HepG2 (cell line): ENCODE measurements around the gene MFRP. TPM values are rescaled to one million over a fixed set of nuclear protein-coding genes. Genes with fewer than 3 reads are reported as not detected.

Source experiments
- BRCA1 ChIP-seq: sonication (generic); formaldehyde crosslinking; IDR thresholded peaks from 2 replicates; pipeline ENCODE4 v1.4.0; 2020; ENCODE audit warnings: missing genetic modification reagents
- E2F5 ChIP-seq: sonication (generic); formaldehyde crosslinking; conservative IDR thresholded peaks from 2 replicates; pipeline ENCODE4 v1.4.0; 2020; ENCODE audit warnings: missing genetic modification reagents
- FOXA3 ChIP-seq: IDR thresholded peaks from 2 replicates; pipeline ENCODE4 v1.6.1; 2016; ENCODE audit warnings: missing genetic modification reagents, missing compliant biosample characterization
- ISL2 ChIP-seq: sonication (generic); formaldehyde crosslinking; IDR thresholded peaks from 2 replicates; pipeline ENCODE4 v1.5.0; 2020; ENCODE audit warnings: missing genetic modification reagents
- MAFK ChIP-seq, 2 experiments: IDR thresholded peaks in 1 of 2; conservative IDR thresholded peaks in 1 of 2; 2 replicates each; pipeline ENCODE4 v1.6.1; 2011; ENCODE audit warnings: improper control_type of control experiment in 2 of 2, low read length in 2 of 2
- MAZ ChIP-seq, 2 experiments: sonication (generic) in 1 of 2; formaldehyde crosslinking in 1 of 2; IDR thresholded peaks; 2 replicates each; pipeline versions ENCODE4 v1.5.0 to v1.6.1; 2012 to 2020; ENCODE audit warnings: low read depth in 2 of 2, mild to moderate bottlenecking in 2 of 2, borderline replicate concordance in 1 of 2, improper control_type of control experiment in 1 of 2, low read length in 1 of 2, missing genetic modification reagents in 1 of 2, moderate library complexity in 1 of 2
- NFIB ChIP-seq: sonication (generic); formaldehyde crosslinking; IDR thresholded peaks from 2 replicates; pipeline ENCODE4 v1.9.0; 2021; ENCODE audit warnings: missing genetic modification reagents, mild to moderate bottlenecking, borderline replicate concordance
- NFYC ChIP-seq: IDR thresholded peaks from 2 replicates; pipeline ENCODE4 v1.6.1; 2016; ENCODE audit warnings: missing genetic modification reagents, missing compliant biosample characterization
- POLR2AphosphoS5 ChIP-seq: IDR thresholded peaks from 2 replicates; pipeline ENCODE4 v1.6.1; 2012; ENCODE audit warnings: low read depth, low read length
- RCOR2 ChIP-seq: IDR thresholded peaks from 2 replicates; pipeline ENCODE4 v1.6.1; 2016; ENCODE audit warnings: missing biosample characterization, missing genetic modification reagents
- REL ChIP-seq: sonication (generic); formaldehyde crosslinking; conservative IDR thresholded peaks from 2 replicates; pipeline ENCODE4 v1.8.0; 2022; ENCODE audit warnings: mild to moderate bottlenecking, missing genetic modification reagents, moderate library complexity
- REXO4 ChIP-seq: sonication (generic); formaldehyde crosslinking; IDR thresholded peaks from 2 replicates; pipeline ENCODE4 v1.8.0; 2022; ENCODE audit warnings: missing genetic modification reagents, mild to moderate bottlenecking, borderline replicate concordance
- SALL1 ChIP-seq: sonication (generic); formaldehyde crosslinking; IDR thresholded peaks from 2 replicates; pipeline ENCODE4 v1.8.0; 2022; ENCODE audit warnings: mild to moderate bottlenecking, missing genetic modification reagents
- ZMAT5 ChIP-seq: sonication (generic); formaldehyde crosslinking; IDR thresholded peaks from 2 replicates; pipeline ENCODE4 v1.5.0; 2020; ENCODE audit warnings: mild to moderate bottlenecking, low read depth, missing genetic modification reagents, borderline replicate concordance
- polyA plus RNA-seq, 8 experiments: library from polyadenylated mRNA; depleted of rRNA in 3 of 8; stranded (reverse) in 7 of 8; unstranded in 1 of 8; fragments of >200 nt; fragmentation: Illumina TruSeq in 4 of 8; extraction: Trizol in 4 of 8; gene quantifications; 2 replicates each; pipeline versions ENCODE4 v1.2.1 to v1.2.3, GENCODE V29; 2011 to 2016; ENCODE audit warnings: low read depth in 4 of 8, missing spikeins in 1 of 8, mixed read lengths in 1 of 8; ENCODE audit not compliant: insufficient read depth in 1 of 8
- total RNA-seq, 5 experiments: library from RNA; depleted of rRNA; stranded (reverse); fragments of >200 nt; fragmentation: Illumina TruSeq; extraction: Trizol; gene quantifications; 2 replicates each; pipeline ENCODE4 v1.2.3, GENCODE V29; 2016; ENCODE audit warnings: low read depth in 1 of 5
- TF ChIP-seq, protein P1 (sequence below): sonication (generic); formaldehyde crosslinking; IDR thresholded peaks from 2 replicates; pipeline ENCODE4 v1.4.0; 2020; ENCODE audit warnings: mild to moderate bottlenecking, missing genetic modification reagents, borderline replicate concordance

MFRP gene
- total and polyA plus RNA-seq, 2 of the 13 experiments (the other 11 are each of a cell fraction or from before 2014, with no cell fraction given), result not detected

- TF ChIP-seq NFYC (CRISPR knock-in tag) (peak; percentile 78), FOXA3 (peak; percentile 40), ZMAT5 (CRISPR knock-in tag) (no peak), ISL2 (CRISPR knock-in tag) (peak; percentile 71), BRCA1 (CRISPR knock-in tag) (0 out of 2 replicates have a peak, but pooled peaks have one; percentile 57), MAFK (conservative IDR thresholded peaks at IDR 0.05 in 1 of 2, IDR thresholded peaks at IDR 0.05 in 1 of 2; ENCODE audit: low read length in 2 of 2) (no peak), POLR2AphosphoS5 (0 out of 2 replicates have a peak, but pooled peaks have one; percentile 46), MAZ (IDR thresholded peaks at IDR 0.05; ENCODE audit: borderline replicate concordance, low read depth, low read length) (peak; percentile 87), MAZ (CRISPR knock-in tag; IDR thresholded peaks at IDR 0.05; ENCODE audit: low read depth) (peak; percentile 95), NFIB (CRISPR knock-in tag) (no peak), REL (0 out of 2 replicates have a peak, but pooled peaks have one; percentile 58), SALL1 (CRISPR knock-in tag) (peak; percentile 66), RCOR2 (no peak), REXO4 (no peak), E2F5 (CRISPR knock-in tag) (peak; percentile 60; the same call in 1 of the 2 replicates)
- TF ChIP-seq, protein P1, sequence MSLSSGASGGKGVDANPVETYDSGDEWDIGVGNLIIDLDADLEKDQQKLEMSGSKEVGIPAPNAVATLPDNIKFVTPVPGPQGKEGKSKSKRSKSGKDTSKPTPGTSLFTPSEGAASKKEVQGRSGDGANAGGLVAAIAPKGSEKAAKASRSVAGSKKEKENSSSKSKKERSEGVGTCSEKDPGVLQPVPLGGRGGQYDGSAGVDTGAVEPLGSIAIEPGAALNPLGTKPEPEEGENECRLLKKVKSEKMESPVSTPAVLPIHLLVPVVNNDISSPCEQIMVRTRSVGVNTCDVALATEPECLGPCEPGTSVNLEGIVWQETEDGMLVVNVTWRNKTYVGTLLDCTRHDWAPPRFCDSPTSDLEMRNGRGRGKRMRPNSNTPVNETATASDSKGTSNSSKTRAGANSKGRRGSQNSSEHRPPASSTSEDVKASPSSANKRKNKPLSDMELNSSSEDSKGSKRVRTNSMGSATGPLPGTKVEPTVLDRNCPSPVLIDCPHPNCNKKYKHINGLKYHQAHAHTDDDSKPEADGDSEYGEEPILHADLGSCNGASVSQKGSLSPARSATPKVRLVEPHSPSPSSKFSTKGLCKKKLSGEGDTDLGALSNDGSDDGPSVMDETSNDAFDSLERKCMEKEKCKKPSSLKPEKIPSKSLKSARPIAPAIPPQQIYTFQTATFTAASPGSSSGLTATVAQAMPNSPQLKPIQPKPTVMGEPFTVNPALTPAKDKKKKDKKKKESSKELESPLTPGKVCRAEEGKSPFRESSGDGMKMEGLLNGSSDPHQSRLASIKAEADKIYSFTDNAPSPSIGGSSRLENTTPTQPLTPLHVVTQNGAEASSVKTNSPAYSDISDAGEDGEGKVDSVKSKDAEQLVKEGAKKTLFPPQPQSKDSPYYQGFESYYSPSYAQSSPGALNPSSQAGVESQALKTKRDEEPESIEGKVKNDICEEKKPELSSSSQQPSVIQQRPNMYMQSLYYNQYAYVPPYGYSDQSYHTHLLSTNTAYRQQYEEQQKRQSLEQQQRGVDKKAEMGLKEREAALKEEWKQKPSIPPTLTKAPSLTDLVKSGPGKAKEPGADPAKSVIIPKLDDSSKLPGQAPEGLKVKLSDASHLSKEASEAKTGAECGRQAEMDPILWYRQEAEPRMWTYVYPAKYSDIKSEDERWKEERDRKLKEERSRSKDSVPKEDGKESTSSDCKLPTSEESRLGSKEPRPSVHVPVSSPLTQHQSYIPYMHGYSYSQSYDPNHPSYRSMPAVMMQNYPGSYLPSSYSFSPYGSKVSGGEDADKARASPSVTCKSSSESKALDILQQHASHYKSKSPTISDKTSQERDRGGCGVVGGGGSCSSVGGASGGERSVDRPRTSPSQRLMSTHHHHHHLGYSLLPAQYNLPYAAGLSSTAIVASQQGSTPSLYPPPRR, result no peak
Observed at GRCh38 chr11:119381181-119381988, 34.9 kb upstream of the MFRP start, which contains the start of gene USP2 (continued).
